Measurements from ENCODE around the gene HYAL3.

DNA sequence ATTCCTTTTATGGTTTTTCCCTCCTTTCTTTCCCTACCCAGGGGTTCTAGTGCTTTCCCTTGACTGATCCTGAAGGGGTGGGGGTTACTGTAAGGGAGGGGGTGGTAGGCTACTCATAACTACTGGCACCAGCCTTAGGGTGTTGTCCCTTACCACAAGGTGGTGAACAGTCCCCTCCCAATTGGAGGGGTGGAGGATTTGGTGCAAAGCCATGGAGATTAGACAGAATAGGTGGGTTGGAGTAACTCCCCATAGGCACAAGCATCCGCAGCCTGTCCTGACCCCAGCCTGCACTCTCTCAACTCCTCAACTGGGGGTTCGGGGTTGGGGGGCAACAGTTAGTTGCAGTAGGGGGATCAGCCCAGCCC is 25.9 kb upstream of the HYAL3 start:
- TF ChIP-seq, protein P1, sequence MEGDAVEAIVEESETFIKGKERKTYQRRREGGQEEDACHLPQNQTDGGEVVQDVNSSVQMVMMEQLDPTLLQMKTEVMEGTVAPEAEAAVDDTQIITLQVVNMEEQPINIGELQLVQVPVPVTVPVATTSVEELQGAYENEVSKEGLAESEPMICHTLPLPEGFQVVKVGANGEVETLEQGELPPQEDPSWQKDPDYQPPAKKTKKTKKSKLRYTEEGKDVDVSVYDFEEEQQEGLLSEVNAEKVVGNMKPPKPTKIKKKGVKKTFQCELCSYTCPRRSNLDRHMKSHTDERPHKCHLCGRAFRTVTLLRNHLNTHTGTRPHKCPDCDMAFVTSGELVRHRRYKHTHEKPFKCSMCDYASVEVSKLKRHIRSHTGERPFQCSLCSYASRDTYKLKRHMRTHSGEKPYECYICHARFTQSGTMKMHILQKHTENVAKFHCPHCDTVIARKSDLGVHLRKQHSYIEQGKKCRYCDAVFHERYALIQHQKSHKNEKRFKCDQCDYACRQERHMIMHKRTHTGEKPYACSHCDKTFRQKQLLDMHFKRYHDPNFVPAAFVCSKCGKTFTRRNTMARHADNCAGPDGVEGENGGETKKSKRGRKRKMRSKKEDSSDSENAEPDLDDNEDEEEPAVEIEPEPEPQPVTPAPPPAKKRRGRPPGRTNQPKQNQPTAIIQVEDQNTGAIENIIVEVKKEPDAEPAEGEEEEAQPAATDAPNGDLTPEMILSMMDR (IDR thresholded peaks at IDR 0.05) = no peak
- no peak for TF ChIP-seq ZFX (IDR thresholded peaks at IDR 0.05; ENCODE audit: borderline replicate concordance)
